IMR-90 (cell line): ENCODE measurements around the gene PIK3CA. TPM values are rescaled to one million over a fixed set of nuclear protein-coding genes. Genes with fewer than 3 reads are reported as not detected.
"Not testable (repeated sequence)": the region's sequence is repeated elsewhere in the genome, so short reads cannot be mapped to it uniquely, and the experiment has no call there.

Experiments
- ATAC-seq: fragments of 200-7000 bp; cut with Tn5 transposase; 2 replicates; pipeline ENCODE4 v1.9.1; 2020; ENCODE audit warnings: low read depth, mild to moderate bottlenecking, moderate library complexity
- BruUV-seq: library from RNA; stranded (reverse); fragments of 400-500 nt; replicated peaks from 2 replicates; lab custom pipeline; 2021; lab: Mats Ljungman, UMichigan
- CTCF ChIA-PET: fragments of 300-600 bp; formaldehyde crosslinking; extraction: SDS; loops from one replicate; lab custom pipeline; 2021; ENCODE audit warnings: antibody characterized with exemption; lab: Yijun Ruan, JAX
- POLR2A ChIA-PET: fragments of 300-600 bp; sonication (Branson Sonifier 250); formaldehyde crosslinking; loops from one replicate; lab custom pipeline; 2022; ENCODE audit warnings: antibody characterized with exemption; ENCODE audit not compliant: unreplicated experiment; lab: Charles Lee
- DNase-seq: peaks from one replicate; pipeline ENCODE4 v3.0.0; 2013
- H2AFZ ChIP-seq: replicated peaks from 2 replicates; pipeline ENCODE3; 2013; ENCODE audit warnings: low read length, mild to moderate bottlenecking; ENCODE audit not compliant: poor library complexity
- H2AK5ac ChIP-seq: 2 replicates; pipeline ENCODE4 v1.6.1; 2013; ENCODE audit warnings: low read depth, low read length, inconsistent platforms
- H2AK9ac ChIP-seq: replicated peaks from 2 replicates; pipeline ENCODE3; 2013; ENCODE audit warnings: mild to moderate bottlenecking, low read depth, low read length, moderate library complexity; ENCODE audit not compliant: poor library complexity
- H2BK120ac ChIP-seq: 2 replicates; pipeline ENCODE4 v1.6.1; 2013; ENCODE audit warnings: low read depth, low read length, inconsistent platforms
- H2BK15ac ChIP-seq: 3 replicates; pipeline ENCODE4 v1.6.1; 2013; ENCODE audit warnings: low read depth, low read length, inconsistent platforms
- H2BK20ac ChIP-seq: 2 replicates; pipeline ENCODE4 v1.6.1; 2013; ENCODE audit warnings: low read depth, mild to moderate bottlenecking, inconsistent platforms, low read length, moderate library complexity
- H2BK5ac ChIP-seq: 2 replicates; pipeline ENCODE4 v1.6.1; 2013; ENCODE audit warnings: mild to moderate bottlenecking, low read depth, low read length, inconsistent platforms; ENCODE audit not compliant: poor library complexity, severe bottlenecking
- H3K14ac ChIP-seq: replicated peaks from 2 replicates; pipeline ENCODE4 v1.6.1; 2013; ENCODE audit warnings: low read depth, low read length, inconsistent platforms
- H3K18ac ChIP-seq: 2 replicates; pipeline ENCODE4 v1.6.1; 2013; ENCODE audit warnings: low read depth, low read length, control low read depth
- H3K23ac ChIP-seq: 2 replicates; pipeline ENCODE4 v1.6.1; 2013; ENCODE audit warnings: low read depth, low read length, inconsistent platforms
- H3K27ac ChIP-seq: 2 replicates; pipeline ENCODE4 v1.5.1; 2013; ENCODE audit warnings: mild to moderate bottlenecking, control low read depth, low read length; ENCODE audit not compliant: insufficient read depth
- H3K27me3 ChIP-seq: 2 replicates; pipeline ENCODE4 v1.6.1; 2013; ENCODE audit warnings: low read length; ENCODE audit not compliant: control insufficient read depth, insufficient read depth
- H3K36me3 ChIP-seq: 2 replicates; pipeline ENCODE4 v1.6.1; 2013; ENCODE audit warnings: low read length, mixed read lengths; ENCODE audit not compliant: control insufficient read depth, insufficient read depth
- H3K4ac ChIP-seq: 2 replicates; pipeline ENCODE4 v1.6.1; 2013; ENCODE audit warnings: low read depth, low read length, inconsistent platforms
- H3K4me1 ChIP-seq: 2 replicates; pipeline ENCODE4 v1.6.1; 2013; ENCODE audit warnings: low read length, mixed read lengths; ENCODE audit not compliant: control insufficient read depth, insufficient read depth
- H3K4me2 ChIP-seq: 2 replicates; pipeline ENCODE4 v1.6.1; 2013; ENCODE audit warnings: low read depth, mild to moderate bottlenecking, control low read depth, low read length, moderate library complexity
- H3K4me3 ChIP-seq: 2 replicates; pipeline ENCODE4 v1.5.1; 2013; ENCODE audit warnings: low read depth, mild to moderate bottlenecking, control low read depth, low read length, moderate library complexity; ENCODE audit not compliant: insufficient read depth
- H3K56ac ChIP-seq: 2 replicates; pipeline ENCODE4 v1.6.1; 2013; ENCODE audit warnings: low read length, inconsistent platforms; ENCODE audit not compliant: insufficient read depth; ENCODE audit errors: extremely low read depth
- H3K79me1 ChIP-seq, 2 experiments: 2 replicates each; pipeline ENCODE4 v1.6.1; 2013; ENCODE audit warnings: low read length in 2 of 2, inconsistent platforms in 1 of 2, low read depth in 1 of 2
- H3K9ac ChIP-seq: 2 replicates; pipeline ENCODE4 v1.6.1; 2013; ENCODE audit warnings: low read depth, low read length, control low read depth
- H3K9me1 ChIP-seq: 2 replicates; pipeline ENCODE4 v1.6.1; 2013; ENCODE audit warnings: low read length, inconsistent platforms; ENCODE audit not compliant: insufficient read depth
- H3K9me3 ChIP-seq: 2 replicates; pipeline ENCODE4 v1.6.1; 2013; ENCODE audit warnings: low read length; ENCODE audit not compliant: control insufficient read depth, insufficient read depth
- H4K20me1 ChIP-seq: 2 replicates; pipeline ENCODE4 v1.6.1; 2013; ENCODE audit warnings: low read length, inconsistent platforms; ENCODE audit not compliant: insufficient read depth
- H4K5ac ChIP-seq: 2 replicates; pipeline ENCODE4 v1.6.1; 2013; ENCODE audit warnings: mild to moderate bottlenecking, low read depth, low read length, control low read depth
- H4K8ac ChIP-seq, 2 experiments: 2 replicates each; pipeline ENCODE4 v1.6.1; 2013; ENCODE audit warnings: low read depth in 2 of 2, low read length in 2 of 2, control low read depth in 1 of 2, inconsistent platforms in 1 of 2
- H4K91ac ChIP-seq: 2 replicates; pipeline ENCODE4 v1.6.1; 2013; ENCODE audit warnings: low read depth, low read length, inconsistent platforms; ENCODE audit not compliant: insufficient read depth
- NFE2L2 ChIP-seq: fragments of 150-350 bp; IDR thresholded peaks from 2 replicates; pipeline ENCODE4 v1.6.1; 2016; ENCODE audit warnings: low read depth, mild to moderate bottlenecking, low read length
- SMC3 ChIP-seq: fragments of 150-350 bp; IDR thresholded peaks from 2 replicates; pipeline ENCODE4 v1.6.1; 2016; ENCODE audit warnings: low read depth, mild to moderate bottlenecking, antibody characterized with exemption, low read length, moderate library complexity
- USF2 ChIP-seq: fragments of 150-350 bp; IDR thresholded peaks from 2 replicates; pipeline ENCODE4 v1.6.1; 2017; ENCODE audit warnings: mild to moderate bottlenecking, antibody characterized with exemption, low read length, low read depth
- WGBS, 2 experiments: methylation state at CpG; one replicate each; pipeline versions ENCODE4 v1.1.5 to v1.1.7; 2013; ENCODE audit warnings: missing lambda C conversion rate in 2 of 2; ENCODE audit not compliant: insufficient read length in 1 of 2; ENCODE audit errors: extremely low coverage in 2 of 2; 5-methylcytosine and 5-hydroxymethylcytosine counted together
- dilution Hi-C: fragments of 300-500 bp; cut with HindIII; formaldehyde crosslinking; loops from one replicate; pipeline ENCODE4 v1.14.3; 2018; ENCODE audit warnings: low sequenced_read_pairs; ENCODE audit not compliant: unreplicated experiment
- in situ Hi-C: fragments of 300-500 bp; cut with MboI; formaldehyde crosslinking; loops from 3 replicates; pipeline ENCODE4 v1.14.3; 2019; ENCODE audit warnings: low sequenced_read_pairs, inconsistent platforms, mixed read lengths
- intact Hi-C: fragments of 100-400 bp; cut with micrococcal nuclease; formaldehyde crosslinking; loops from 2 replicates; pipeline ENCODE4 v1.10.0; 2022
- polyA plus RNA-seq, 3 experiments: library from polyadenylated mRNA; depleted of rRNA; stranded (reverse); fragments of >200 nt; gene quantifications; 2 replicates each; pipeline ENCODE4 v1.2.3, GENCODE V29; 2012; ENCODE audit warnings: low replicate concordance in 1 of 3
- total RNA-seq: library from RNA; depleted of rRNA; stranded (reverse); fragments of >200 nt; gene quantifications from 2 replicates; pipeline ENCODE4 v1.2.3, GENCODE V29; 2012
- TF ChIP-seq, protein P1 (sequence below): fragments of 150-350 bp; IDR thresholded peaks from 2 replicates; pipeline ENCODE4 v1.6.1; 2016; ENCODE audit warnings: low read depth, mild to moderate bottlenecking, low read length, moderate library complexity, borderline replicate concordance

Gene PIK3CA
- total and polyA plus RNA-seq, 2 of the 4 experiments (the other 2 are of a cell fraction), result 5.7 to 22.4 TPM

DNA sequence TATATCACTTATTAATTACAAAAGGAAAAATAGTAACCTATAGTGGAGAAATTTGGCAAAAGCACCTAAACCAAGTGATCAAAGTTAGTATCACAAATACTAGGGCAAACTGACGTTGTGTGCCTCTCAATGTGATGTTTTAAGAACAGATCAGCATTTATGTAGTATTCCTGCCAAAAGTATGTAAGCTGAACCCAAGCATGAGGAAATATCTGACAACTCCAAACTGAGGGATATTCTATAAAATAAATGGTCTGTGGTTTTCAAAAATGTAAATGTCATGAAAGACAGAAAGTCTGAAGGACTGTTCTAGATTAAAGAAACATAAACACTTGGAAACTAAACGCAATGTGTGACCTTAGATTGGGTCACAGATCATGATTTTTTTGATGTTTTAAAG is 34.3 kb upstream of the PIK3CA start:
- no peak overlapping the region for H3K18ac ChIP-seq
- H3K36me3 ChIP-seq, result no peaks in the 10 kb centered on the region
- no peak overlapping the region for H3K4ac ChIP-seq
- TF ChIP-seq SMC3 (no peak), USF2 (no peak), NFE2L2 (no peak)
- TF ChIP-seq, protein P1, sequence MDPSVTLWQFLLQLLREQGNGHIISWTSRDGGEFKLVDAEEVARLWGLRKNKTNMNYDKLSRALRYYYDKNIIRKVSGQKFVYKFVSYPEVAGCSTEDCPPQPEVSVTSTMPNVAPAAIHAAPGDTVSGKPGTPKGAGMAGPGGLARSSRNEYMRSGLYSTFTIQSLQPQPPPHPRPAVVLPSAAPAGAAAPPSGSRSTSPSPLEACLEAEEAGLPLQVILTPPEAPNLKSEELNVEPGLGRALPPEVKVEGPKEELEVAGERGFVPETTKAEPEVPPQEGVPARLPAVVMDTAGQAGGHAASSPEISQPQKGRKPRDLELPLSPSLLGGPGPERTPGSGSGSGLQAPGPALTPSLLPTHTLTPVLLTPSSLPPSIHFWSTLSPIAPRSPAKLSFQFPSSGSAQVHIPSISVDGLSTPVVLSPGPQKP, result no peak
- no peak overlapping the region for H2BK120ac ChIP-seq
- H3K4me1 ChIP-seq, result peaks cover 12% of the 10 kb centered on the region
- H2AFZ ChIP-seq, result no peak overlapping the region
- no peak overlapping the region for H3K56ac ChIP-seq
- in situ Hi-C loops, result no loop called here
- H4K20me1 ChIP-seq, result no peaks in the 10 kb centered on the region
- no peak overlapping the region for H3K4me3 ChIP-seq
- no peak overlapping the region for H4K91ac ChIP-seq
- ChIA-PET CTCF (no interaction called here), POLR2A (no interaction called here)
- H3K9me1 ChIP-seq, result peaks cover 5% of the 10 kb centered on the region; the same call in 1 of the 2 replicates
- no CpG with 5 or more reads among the region's 2 CpGs for WGBS, 2 experiments
- H2AK5ac ChIP-seq, result no peak overlapping the region
- BruUV-seq, result no TSS peak
- ATAC-seq (peak; percentile 77), DNase-seq (peak; percentile 79)
- H4K5ac ChIP-seq, result no peak overlapping the region
- H2AK9ac ChIP-seq, result no peak overlapping the region
- H2BK15ac ChIP-seq, result no peak overlapping the region
- no peaks in the 10 kb centered on the region for H3K27me3 ChIP-seq
- no peak overlapping the region for H3K27ac ChIP-seq
- dilution Hi-C loops, result loop anchor here (25.0 kb wide), 1 partner anchor 173 kb away; no protein-coding TSS in a partner anchor
- no peak overlapping the region for H2BK20ac ChIP-seq
- intact Hi-C loops, result no loop called here
- H4K8ac ChIP-seq, result no peak overlapping the region
- peaks cover 3% of the 10 kb centered on the region for H3K9me3 ChIP-seq
- H3K4me2 ChIP-seq, result no peak overlapping the region
- H3K79me1 ChIP-seq, result no peaks in the 10 kb centered on the region
- H3K14ac ChIP-seq, result no peak overlapping the region
- H3K9ac ChIP-seq, result no peak overlapping the region
- no peak overlapping the region for H2BK5ac ChIP-seq
- H3K23ac ChIP-seq, result no peak overlapping the region

DNA sequence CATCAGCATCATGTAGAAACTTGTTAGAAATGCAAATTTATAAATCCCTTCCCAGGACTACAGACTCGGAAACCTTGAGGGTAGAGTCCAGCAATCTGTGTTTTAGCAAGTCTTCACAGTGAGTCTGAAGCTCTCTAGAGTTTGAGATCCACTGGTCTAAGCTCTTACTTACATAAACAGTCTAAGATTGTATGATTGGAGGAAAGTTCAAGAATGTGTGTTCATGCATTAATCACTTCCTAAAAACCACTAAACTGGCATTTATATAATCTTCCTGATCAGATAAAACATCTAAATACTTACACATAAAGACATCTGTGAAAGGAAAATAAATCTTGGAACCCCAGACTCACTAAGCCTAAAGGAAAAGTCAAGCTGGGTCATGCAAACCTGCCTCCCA is 32.7 kb upstream of the PIK3CA start:
- H3K23ac ChIP-seq, H2AFZ ChIP-seq, H3K9me3 ChIP-seq, H3K9ac ChIP-seq, H4K20me1 ChIP-seq, BruUV-seq, intact Hi-C loops, in situ Hi-C loops, H3K4me3 ChIP-seq, H3K27ac ChIP-seq, POLR2A ChIA-PET, H3K27me3 ChIP-seq, H3K79me1 ChIP-seq, H3K9me1 ChIP-seq, H3K36me3 ChIP-seq: not testable (repeated sequence)
- Histone ChIP-seq H3K18ac (peak overlapping the region; percentile 87; the same call in 1 of the 2 replicates), H2BK5ac (peak overlapping the region; percentile 83), H2BK120ac (peak overlapping the region; percentile 65), H3K56ac (0 out of 2 replicates have a peak overlapping the region, but pooled peaks have one; percentile 10), H2AK9ac (peak overlapping the region; percentile 78), H3K14ac (peak overlapping the region; percentile 48; the same call in 1 of the 2 replicates), H4K5ac (peak overlapping the region; percentile 73; the same call in 1 of the 2 replicates), H3K4ac (peak overlapping the region; percentile 74; the same call in 1 of the 2 replicates), H2BK20ac (peak overlapping the region; percentile 73; the same call in 1 of the 2 replicates), H4K91ac (peak overlapping the region; percentile 69; the same call in 1 of the 2 replicates), H4K8ac (peak overlapping the region; percentile 49 to 75; a peak in 3 of 4 replicates), H3K4me2 (peak overlapping the region; percentile 56; the same call in 1 of the 2 replicates), H3K4me1 (peaks cover 12% of the 10 kb centered on the region), H2AK5ac (peak overlapping the region; percentile 97; the same call in 1 of the 2 replicates), H2BK15ac (peak overlapping the region; percentile 95; the same call in 2 of the 3 replicates)
- DNase-seq, result peak; percentile 65
- CTCF ChIA-PET, result interaction anchor here (1.1 kb wide), 1 partner anchor 94 kb away, joined by 3 read pairs; no protein-coding TSS in a partner anchor
- ATAC-seq, result peak; percentile 89
- no CpG with 5 or more reads among the region's 1 CpG for WGBS, 2 experiments
- dilution Hi-C loops, result loop anchor here (25.0 kb wide), 1 partner anchor 172 kb away; no protein-coding TSS in a partner anchor
